Globus pallidus (tissue), 1 donor: ENCODE results near the gene PLEKHS1.
"Not testable (repeated sequence)": the region's sequence is repeated elsewhere in the genome, so short reads cannot be mapped to it uniquely, and the experiment has no call there.

Source experiments
- DNase-seq: peaks from one replicate; pipeline ENCODE4 v3.0.0-alpha.2; 2015; ENCODE audit warnings: low spot score

Gene PLEKHS1

GRCh38 chr10:113801569-113801968 lies 50.1 kb downstream of the PLEKHS1 start:
- DNase-seq, result no peak

GRCh38 chr10:113802997-113803396 lies 51.5 kb downstream of the PLEKHS1 start:
- DNase-seq, result no peak

- DNase-seq, result no peak
These were observed 55.0 kb downstream of the PLEKHS1 start for GRCh38 chr10:113806503-113806902.

GRCh38 chr10:113808168-113808567 lies 56.7 kb downstream of the PLEKHS1 start:
- no peak for DNase-seq

GRCh38 chr10:113814700-113815099 lies 63.2 kb downstream of the PLEKHS1 start:
- not testable (repeated sequence) for DNase-seq

- no peak for DNase-seq
These were observed 68.5 kb downstream of the PLEKHS1 start for GRCh38 chr10:113819989-113820388.

GRCh38 chr10:113820507-113820906 lies 69.0 kb downstream of the PLEKHS1 start:
- no peak for DNase-seq

GRCh38 chr10:113821306-113821705 lies 69.8 kb downstream of the PLEKHS1 start:
- not testable (repeated sequence) for DNase-seq

GRCh38 chr10:113822174-113822573 lies 70.7 kb downstream of the PLEKHS1 start:
- no peak for DNase-seq

- DNase-seq, result no peak
These were observed 71.9 kb downstream of the PLEKHS1 start for GRCh38 chr10:113823389-113823788.

- DNase-seq, result no peak
These were observed 74.3 kb downstream of the PLEKHS1 start for GRCh38 chr10:113825791-113826190.

GRCh38 chr10:113828567-113828966 lies 77.1 kb downstream of the PLEKHS1 start:
- DNase-seq, result not testable (repeated sequence)
